ENCODE results near the gene ZNF638.

ZNF638 gene

GRCh38 chr2:71457923-71458322 lies 126.3 kb downstream of the ZNF638 start:
- DNase-seq, result no peak

- DNase-seq, result no peak
These were observed 127.0 kb downstream of the ZNF638 start for GRCh38 chr2:71458413-71459083.

DNA sequence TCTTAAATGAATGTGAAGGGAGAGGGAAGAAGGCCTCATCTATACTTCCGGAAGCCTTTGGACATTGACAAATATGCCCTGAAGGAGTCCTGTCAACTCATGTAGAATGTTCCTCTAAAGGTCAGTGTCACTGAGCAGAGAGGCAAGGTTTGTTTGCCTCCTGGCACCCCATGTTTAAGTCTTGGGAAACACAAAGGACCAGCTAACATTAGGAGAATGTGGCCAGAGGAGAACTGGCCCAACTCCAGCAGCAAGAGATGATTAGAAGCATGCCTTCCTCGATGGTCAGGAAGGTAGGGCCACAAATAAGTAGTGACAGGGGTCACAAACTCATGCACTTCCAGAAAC lies 127.5 kb downstream of the ZNF638 start:
- DNase-seq, result no peak

DNA sequence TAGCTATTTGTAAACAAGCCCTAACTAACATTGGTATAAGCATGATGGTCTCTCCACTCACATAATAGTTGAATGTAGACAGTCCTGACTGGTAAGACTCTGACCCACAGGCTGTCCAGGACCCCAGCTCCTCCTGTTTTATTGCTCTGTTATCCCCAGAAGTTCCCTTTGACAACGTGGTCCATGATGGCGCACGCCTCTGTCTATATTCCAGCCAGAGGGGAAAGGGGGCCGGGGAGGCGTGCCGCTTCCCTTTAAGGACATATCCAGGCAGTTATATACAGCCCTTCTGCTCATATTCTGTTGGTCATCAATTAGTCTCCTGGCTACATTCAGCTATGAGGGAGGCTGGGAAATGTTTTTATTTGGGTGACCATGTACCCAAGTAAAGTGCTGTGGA lies 128.5 kb downstream of the ZNF638 start:
- DNase-seq, result no peak

DNA sequence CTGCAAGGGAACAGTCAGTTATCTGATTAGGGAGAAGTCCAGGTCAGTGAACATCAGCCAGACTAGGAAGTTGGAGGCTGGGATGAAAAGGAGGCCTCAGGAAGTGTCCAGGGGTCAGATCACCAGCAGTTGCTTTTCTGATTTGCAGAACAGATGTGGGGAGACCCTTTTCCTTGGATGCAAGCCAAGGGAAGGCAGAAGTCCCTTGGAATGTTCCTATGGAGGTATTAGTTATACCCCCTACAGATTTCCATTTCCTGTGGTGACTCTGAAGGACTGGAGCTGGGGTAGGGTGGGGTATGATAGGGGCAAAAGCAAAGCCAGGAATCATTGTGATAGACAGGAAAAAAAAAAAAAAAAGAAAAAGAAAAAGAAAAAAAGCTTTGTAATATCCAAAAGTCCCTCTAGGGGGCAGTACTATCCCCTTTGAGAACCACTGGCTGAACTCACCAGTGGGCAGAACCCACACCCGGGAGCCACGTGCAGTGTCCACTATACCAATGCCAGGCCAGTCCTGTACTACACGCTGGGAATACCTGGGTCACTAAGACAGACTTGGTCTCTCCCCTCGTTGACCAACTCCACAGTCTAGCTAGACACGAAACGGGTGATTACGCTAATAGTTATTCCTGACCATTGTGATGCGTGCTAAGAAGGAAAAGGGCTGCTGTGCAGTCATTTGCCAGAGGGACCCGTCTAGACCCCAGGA lies 129.2 kb downstream of the ZNF638 start:
- no peak for DNase-seq

DNA sequence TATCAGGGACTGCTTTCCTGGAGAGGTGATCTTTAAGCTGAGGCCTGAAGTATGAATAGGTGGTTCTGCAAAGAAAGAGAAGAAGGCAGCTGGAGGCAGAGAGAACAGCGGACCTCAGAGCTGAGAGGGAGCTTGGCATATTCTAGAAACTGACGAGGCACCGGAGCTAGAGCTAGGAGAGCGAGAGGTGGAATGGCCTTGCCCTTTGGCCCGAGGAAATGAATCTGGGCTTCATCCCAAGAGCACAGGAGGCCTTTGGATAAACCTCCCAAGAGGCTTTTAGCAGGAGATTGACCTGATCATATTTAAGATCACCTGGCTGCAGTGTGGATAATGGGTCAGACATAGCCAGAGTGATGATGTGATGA lies 129.7 kb downstream of the ZNF638 start:
- DNase-seq, result no peak

- DNase-seq, result no peak
These were observed 130.5 kb downstream of the ZNF638 start for GRCh38 chr2:71462056-71462605.

DNA sequence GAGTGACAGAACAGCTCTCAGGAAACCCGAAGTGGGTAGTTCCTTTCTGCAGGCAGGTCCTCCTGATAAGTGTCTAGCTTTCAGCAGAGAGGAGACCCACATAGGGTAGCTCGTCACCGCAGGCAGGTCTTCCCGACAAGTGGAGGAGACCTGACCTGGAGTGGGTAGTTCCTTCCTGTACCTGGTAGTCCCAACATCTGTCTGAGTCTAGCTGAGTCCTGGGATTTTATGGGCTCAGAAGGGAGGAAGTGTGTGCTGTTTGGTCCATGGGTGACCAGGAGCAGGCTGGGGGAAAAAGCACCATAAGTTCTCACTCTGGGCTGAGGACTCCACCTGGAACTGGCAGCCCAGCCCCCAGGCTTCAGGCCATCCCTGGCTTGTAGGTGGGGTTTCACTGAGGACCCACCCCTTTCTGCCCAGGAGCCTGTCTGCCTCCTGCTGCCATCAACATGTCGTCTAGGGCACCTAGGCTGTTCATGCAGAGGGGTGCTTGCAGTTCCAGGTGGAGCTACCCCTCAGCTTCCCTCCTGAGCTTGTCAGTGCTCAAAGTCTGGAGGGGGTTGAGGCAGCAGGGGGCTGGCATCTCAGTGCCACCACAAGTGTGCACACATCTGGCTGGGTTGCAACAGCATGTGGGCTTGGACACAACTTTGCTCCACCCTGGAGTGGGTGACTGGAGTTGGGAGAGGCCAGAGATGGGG lies 131.2 kb downstream of the ZNF638 start:
- DNase-seq, result no peak

DNA sequence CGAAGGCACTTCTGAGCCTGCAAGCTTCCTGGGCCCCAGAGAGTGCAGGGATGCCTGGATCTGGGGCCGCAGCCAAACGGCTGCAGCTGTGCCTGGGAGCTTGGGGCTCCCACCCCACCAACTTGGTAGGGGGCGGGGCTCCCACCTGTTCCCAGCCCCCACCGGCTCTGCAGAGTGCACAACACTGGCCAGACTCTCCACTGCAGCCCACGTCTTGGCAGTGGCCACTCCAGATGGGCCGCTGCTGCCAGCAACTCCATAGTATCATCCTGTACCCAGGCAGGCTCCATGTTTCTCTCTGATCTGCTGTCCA lies 131.7 kb downstream of the ZNF638 start:
- DNase-seq, result no peak

- no peak for DNase-seq
These were observed 132.8 kb downstream of the ZNF638 start for GRCh38 chr2:71464389-71464788.

DNA sequence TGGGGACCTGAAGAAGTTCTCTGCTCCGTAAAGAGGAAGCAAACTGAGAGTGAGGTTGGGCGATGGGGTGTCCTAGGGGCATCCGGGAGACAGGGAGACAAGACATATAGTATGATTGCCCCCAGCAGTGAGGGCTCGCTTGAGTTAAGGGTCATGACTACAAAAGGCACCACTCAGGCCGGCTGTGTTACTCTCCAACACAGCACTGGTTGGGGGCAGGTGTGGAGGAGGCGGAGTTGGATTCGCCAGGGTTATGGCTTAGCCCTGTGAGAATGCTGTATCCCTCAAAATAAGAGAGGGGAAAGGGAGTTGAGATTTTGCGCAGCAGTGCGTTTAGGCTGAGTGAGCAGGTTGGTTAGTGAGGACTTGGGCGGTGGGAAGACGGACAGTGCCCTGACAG lies 133.8 kb downstream of the ZNF638 start:
- no peak for DNase-seq

DNA sequence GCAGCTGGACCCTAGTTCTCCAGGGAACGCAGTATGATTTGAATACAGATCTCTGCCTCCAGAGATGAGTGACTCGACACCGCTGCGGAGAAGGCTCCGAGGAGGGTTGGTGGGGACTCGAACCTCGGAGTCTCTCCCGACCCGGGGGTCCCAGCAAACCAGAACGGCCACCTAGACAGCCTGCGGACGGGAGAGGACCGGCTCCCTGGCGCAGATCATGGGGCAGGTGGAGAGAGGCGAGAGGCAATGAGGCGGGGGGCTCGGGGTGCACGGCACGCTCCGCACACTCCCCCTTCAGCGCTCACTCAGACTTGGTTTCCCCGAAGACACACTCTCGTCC lies 134.3 kb downstream of the ZNF638 start:
- no peak for DNase-seq

DNA sequence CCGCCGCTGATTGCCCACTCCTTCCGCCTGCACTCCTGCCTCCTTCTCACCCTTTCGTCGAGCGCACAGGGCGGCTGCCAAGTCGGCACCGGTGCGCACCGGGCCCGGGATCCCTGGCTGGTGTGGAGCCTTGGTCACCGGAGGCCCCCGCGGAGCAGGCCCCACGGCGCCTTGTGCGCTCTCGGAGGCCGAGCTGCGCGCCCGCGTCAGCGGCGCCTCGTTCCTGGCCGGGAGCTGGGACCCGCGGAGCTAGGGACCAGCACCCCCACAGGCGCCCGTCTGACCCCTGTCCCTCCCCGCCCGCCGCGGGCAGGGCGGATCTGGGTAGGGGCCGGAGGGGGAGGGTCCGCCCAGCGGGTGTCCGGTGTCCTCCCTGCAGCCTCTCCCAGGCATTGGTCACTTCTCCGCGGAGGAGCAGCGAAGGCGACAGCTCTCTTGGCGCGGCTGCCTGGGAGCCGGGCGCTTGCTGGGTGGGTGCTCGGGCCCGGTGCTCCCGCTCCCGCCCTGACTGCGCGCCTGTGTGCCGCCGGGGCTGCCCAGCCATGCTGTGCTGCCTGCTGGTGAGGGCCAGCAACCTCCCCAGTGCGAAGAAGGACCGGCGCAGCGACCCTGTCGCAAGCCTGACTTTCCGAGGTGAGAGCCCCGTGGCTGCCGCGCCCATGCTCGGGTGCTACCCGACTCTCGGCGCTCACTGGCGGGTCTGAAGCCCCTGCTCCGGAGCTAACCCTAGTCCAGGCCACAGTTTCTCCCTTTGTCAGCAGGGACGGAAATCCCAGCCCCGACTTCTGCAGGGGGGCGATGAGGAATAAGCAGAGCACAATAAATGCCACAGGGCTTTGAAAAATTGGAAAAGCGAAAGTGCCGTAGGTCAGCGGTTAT lies 135.0 kb downstream of the ZNF638 start:
- DNase-seq, result peak; percentile 4

DNA sequence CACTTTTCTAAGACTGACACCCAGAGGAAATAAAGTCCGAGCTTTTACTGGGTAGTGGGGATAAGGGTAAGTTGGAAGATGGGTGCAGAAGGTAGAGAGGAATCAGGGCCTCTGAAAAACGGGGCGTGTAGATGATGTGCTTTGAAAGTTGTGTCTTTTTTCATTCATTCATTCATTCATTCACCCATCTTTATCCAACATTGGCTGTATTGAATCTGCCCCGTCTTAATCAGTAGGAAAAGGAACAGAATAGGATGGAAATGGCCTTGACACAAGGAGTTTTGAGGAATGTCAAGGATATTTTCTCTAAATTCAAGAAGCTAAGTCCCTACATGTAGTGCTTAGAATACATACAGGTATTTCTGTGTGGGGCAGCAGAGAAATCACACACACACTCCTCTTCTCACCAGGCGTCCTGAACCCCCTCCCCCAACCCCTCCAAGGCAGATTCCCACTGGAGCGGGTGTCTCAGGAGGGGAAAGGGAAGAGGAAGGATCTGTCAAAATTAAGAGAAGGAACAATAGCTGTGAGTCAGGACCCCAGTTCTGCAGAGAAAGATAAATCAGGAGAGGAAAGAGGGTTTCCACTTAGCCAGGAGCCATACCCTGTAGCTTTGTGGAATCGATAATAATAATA lies 135.7 kb downstream of the ZNF638 start:
- DNase-seq, result no peak

DNA sequence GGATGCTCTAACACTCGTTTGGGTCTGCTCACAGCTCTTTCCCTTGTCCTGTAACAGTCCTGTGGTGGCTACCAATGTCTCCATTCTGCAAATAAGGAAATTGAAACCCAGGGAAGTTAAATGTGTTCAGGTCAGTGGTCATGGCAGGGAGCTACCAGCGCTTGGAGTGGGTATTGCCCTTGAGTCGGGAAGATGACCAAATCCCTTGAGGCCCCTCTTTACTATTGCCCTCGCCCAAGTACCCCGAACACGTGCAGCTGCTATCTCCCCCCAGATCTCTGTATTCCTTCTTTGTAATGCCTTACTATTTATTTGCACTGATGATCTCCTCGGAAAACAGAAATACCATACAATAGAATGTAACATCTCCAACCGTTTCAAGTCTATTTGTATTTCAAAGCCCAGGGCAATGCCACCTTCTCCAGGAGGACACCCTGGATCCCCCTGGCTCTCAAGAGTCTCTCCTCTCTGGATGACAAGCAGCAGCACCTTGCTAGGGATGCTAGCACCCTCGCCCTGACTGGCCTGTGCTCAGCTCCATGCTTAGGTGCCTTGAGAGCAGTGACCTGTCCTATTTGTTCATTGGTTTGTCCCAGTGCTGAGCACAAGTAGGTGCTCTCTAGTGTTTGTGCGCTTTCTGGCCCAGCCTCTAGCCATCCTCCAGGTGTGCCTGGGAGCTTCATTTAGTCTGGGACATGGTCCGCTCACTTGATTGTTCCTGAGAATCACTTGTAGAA lies 136.9 kb downstream of the ZNF638 start:
- DNase-seq, result no peak

DNA sequence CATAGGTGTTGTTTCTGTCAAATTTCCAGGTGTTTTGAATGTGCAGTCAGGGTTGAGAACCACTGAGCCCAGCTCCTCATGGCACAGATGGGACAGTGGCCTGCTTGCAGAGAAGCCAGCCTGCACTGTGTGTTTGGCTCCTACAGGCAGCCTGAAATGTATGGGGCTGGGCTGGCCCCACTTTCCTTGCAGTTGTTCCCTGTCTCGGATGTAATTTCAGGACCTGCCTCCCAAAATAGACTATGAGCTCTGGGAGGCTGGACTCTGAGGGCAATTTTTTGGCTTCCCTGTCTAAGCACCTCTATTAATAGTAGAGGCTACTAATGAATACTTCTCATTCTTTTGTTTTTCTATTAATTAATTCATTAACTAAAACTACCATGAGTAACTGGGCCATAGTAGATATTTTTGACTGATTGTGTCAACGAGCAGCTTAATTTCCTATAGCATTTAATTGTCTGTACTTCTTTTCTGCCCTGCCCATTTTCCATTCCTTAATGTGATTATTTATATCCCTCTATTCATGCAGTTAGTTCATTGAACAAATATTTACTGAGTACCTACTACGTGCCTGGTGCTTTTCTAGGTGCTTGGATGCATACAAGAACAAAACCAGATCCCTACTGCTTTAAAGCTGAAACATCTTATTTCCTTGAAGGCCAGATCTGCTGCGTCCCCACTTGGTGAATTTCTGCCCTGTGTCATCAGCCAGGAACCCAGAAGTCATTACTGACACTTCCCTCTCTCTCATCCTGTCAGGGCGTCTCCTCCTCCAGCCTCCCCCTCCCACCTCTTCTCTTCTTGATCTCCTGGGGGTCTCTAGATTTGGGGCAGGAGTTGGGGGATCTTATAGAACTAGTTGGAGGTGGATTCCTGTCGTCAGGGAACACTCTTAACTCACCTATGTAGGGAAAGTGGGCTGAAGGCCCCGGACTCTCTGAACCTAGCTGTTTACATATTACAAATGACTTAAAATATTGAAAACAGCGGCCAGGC lies 138.1 kb downstream of the ZNF638 start:
- no peak for DNase-seq

DNA sequence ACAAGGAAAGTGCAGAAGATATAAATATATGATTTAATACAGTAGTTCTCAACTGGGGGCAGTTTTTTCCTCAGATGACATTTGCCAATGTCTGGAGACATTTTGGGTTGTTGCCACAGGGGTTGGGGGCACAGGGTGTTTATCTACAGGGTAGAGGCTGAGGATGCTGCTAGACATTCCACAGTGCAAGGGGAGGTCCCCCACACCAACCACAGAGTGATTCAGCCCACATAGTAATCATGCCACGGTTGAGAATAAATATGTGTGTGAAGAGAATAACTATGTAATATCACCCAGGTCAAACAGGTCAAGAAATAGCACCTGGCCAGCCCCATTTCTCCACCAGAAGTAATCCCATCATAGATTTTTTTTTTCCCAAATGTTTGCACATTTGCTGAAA lies 139.7 kb downstream of the ZNF638 start:
- no peak for DNase-seq

DNA sequence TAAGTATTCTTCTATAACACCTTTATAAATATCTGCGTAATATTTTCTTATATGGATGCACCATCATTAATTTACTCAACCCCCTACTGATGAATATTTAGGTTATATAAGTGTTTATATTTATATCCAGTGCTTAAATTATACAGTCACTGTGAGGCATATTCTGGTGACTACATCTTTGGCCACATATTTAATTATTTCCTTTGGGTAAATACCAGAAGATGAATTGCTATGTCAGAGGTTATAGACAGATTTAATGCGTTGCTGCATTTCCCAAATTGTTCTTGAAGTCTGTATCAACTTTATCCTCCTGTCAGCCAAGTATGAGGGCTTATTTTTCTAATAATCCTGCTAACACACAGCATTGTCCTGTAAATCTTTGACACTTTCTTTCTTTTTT lies 140.4 kb downstream of the ZNF638 start:
- DNase-seq, result no peak

- no peak for DNase-seq
These were observed 141.9 kb downstream of the ZNF638 start for GRCh38 chr2:71473346-71474031.

DNA sequence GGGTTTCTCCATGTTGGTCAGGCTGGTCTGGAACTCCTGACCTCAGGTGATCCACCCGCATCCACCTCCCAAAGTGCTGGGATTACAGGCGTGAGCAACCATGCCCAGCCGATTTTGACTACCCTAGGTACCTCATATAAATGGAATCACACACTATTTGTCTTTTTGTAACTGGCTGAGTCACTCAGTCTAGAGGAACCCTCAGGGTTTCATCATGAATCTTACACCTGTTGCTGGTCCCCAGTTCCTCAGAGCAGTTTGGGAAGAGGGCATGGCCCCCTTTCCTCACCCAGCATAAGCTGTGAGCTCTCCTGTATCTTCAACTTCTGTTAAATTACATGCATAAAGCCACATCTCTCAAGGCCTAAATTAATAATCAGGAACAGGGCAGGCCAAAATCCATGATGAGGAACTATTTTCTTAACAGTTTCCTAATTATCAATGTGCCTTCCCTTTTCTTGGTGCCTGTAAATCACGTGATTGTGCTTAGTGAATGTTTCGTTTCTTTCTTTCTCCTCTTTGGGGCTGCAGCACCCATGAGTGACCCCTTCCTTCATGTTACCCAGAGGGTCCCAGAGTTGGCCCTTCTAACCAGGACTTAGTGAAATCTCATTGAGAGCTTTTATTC lies 142.6 kb downstream of the ZNF638 start:
- no peak for DNase-seq
